SK-N-SH (cell line): ENCODE data around the gene CTDP1. TPM values are rescaled to one million over a fixed set of nuclear protein-coding genes. Genes with fewer than 3 reads are reported as not detected.

ENCODE experiments used
- CTCF ChIA-PET: fragments of 300-600, 350-600 bp; formaldehyde crosslinking; extraction: SDS; loops from one replicate; lab custom pipeline; 2021; lab: Yijun Ruan, JAX
- POLR2A ChIA-PET: fragments of 350-600 bp; sonication (Branson Sonifier 250); formaldehyde crosslinking; extraction: SDS; loops from one replicate; lab custom pipeline; 2020; ENCODE audit warnings: antibody characterized with exemption, inconsistent platforms; lab: Yijun Ruan, JAX
- DNase-seq: peaks from one replicate; pipeline ENCODE4 v3.0.0; 2012
- H2AFZ ChIP-seq: fragments of 200-600 bp; sonication (generic); 2 replicates; pipeline ENCODE4 v1.8.1; 2016; ENCODE audit warnings: antibody characterized with exemption, mild to moderate bottlenecking, low read depth
- H3F3A ChIP-seq: fragments of 200-600 bp; sonication (generic); replicated peaks from 2 replicates; pipeline ENCODE3; 2016; ENCODE audit warnings: antibody characterized with exemption, mild to moderate bottlenecking; ENCODE audit not compliant: insufficient read depth
- H3K27ac ChIP-seq, 2 experiments: fragments of 200-500 bp in 1 of 2; fragments of 200-600 bp in 1 of 2; sonication (Bioruptor generic) in 1 of 2; sonication (generic), shearing (Covaris generic) in 1 of 2; 2 replicates each; pipeline versions ENCODE4 v1.5.1 to v1.6.1; 2014 to 2016; ENCODE audit warnings: low read depth in 2 of 2, inconsistent platforms in 1 of 2, low read length in 1 of 2, mild to moderate bottlenecking in 1 of 2, mixed read lengths in 1 of 2
- H3K27me3 ChIP-seq: fragments of 200-600 bp; sonication (generic), shearing (Covaris generic); 2 replicates; pipeline ENCODE4 v1.6.1; 2016; ENCODE audit warnings: mixed run types; ENCODE audit not compliant: insufficient read depth
- H3K36me3 ChIP-seq, 2 experiments: fragments of 200-500 bp in 1 of 2; fragments of 200-600 bp in 1 of 2; sonication (Bioruptor generic) in 1 of 2; sonication (generic) in 1 of 2; replicated peaks in 1 of 2; 2 replicates each; pipeline versions ENCODE3 to v1.5.1; 2014 to 2016; ENCODE audit warnings: low read length in 1 of 2, mild to moderate bottlenecking in 1 of 2; ENCODE audit not compliant: insufficient read depth in 2 of 2, control insufficient read depth in 1 of 2
- H3K4me1 ChIP-seq, 2 experiments: fragments of 200-500 bp in 1 of 2; fragments of 200-600 bp in 1 of 2; sonication (Bioruptor generic) in 1 of 2; sonication (generic), shearing (Covaris generic) in 1 of 2; 2 replicates each; pipeline versions ENCODE4 v1.5.1 to v1.6.1; 2014 to 2016; ENCODE audit warnings: low read depth in 1 of 2, low read length in 1 of 2, mixed run types in 1 of 2; ENCODE audit not compliant: insufficient read depth in 2 of 2, control insufficient read depth in 1 of 2
- H3K4me2 ChIP-seq: fragments of 200-600 bp; sonication (generic), shearing (Covaris generic); 2 replicates; pipeline ENCODE4 v1.6.1; 2017; ENCODE audit warnings: mixed run types
- H3K4me3 ChIP-seq, 2 experiments: fragments of 200-500 bp in 1 of 2; fragments of 200-600 bp in 1 of 2; sonication (Bioruptor generic) in 1 of 2; sonication (generic), shearing (Covaris generic) in 1 of 2; 2 replicates each; pipeline versions ENCODE4 v1.5.1 to v1.8.1; 2014 to 2016; ENCODE audit warnings: low read depth in 2 of 2, inconsistent platforms in 1 of 2, low read length in 1 of 2, mild to moderate bottlenecking in 1 of 2, mixed read lengths in 1 of 2, moderate library complexity in 1 of 2
- H3K79me2 ChIP-seq: fragments of 200-600 bp; sonication (generic); 2 replicates; pipeline ENCODE4 v1.8.1; 2017; ENCODE audit warnings: mild to moderate bottlenecking; ENCODE audit not compliant: insufficient read depth
- H3K9ac ChIP-seq: fragments of 200-600 bp; sonication (generic); 2 replicates; pipeline ENCODE4 v1.6.1; 2017; ENCODE audit warnings: mixed run types
- H3K9me2 ChIP-seq: fragments of 200-600 bp; sonication (generic); 2 replicates; pipeline ENCODE4 v1.6.1; 2017; ENCODE audit warnings: mixed run types
- H3K9me3 ChIP-seq: fragments of 200-600 bp; sonication (generic); 2 replicates; pipeline ENCODE4 v1.6.1; 2017; ENCODE audit warnings: mixed run types, mild to moderate bottlenecking, moderate library complexity
- H4K20me1 ChIP-seq: fragments of 200-600 bp; sonication (generic); 2 replicates; pipeline ENCODE4 v1.6.1; 2017; ENCODE audit warnings: mild to moderate bottlenecking, mixed run types; ENCODE audit not compliant: insufficient read depth
- ELF1 ChIP-seq: IDR thresholded peaks from 2 replicates; pipeline ENCODE4 v1.4.0; 2012
- EZH2phosphoT487 ChIP-seq: fragments of 200-600 bp; sonication (generic); IDR thresholded peaks from 2 replicates; pipeline ENCODE4 v1.6.1; 2017; ENCODE audit warnings: low read depth, mixed run types, mild to moderate bottlenecking, antibody characterized with exemption, moderate library complexity, borderline replicate concordance
- FOSL2 ChIP-seq: IDR thresholded peaks from 2 replicates; pipeline ENCODE4 v1.4.0; 2012; ENCODE audit warnings: low read depth, mild to moderate bottlenecking, moderate library complexity, borderline replicate concordance
- FOXJ3 ChIP-seq: sonication (generic); formaldehyde crosslinking; IDR thresholded peaks from 2 replicates; pipeline ENCODE4 v1.5.1; 2020; ENCODE audit warnings: mild to moderate bottlenecking, missing genetic modification reagents
- GABPA ChIP-seq: IDR thresholded peaks from 2 replicates; pipeline ENCODE4 v1.4.0; 2012; ENCODE audit warnings: low read depth, mild to moderate bottlenecking
- MEF2A ChIP-seq: IDR thresholded peaks from 2 replicates; pipeline ENCODE4 v1.4.0; 2012; ENCODE audit warnings: low read depth, borderline replicate concordance
- MXI1 ChIP-seq: IDR thresholded peaks from 2 replicates; pipeline ENCODE4 v1.6.1; 2012; ENCODE audit warnings: mild to moderate bottlenecking, low read depth, low read length, improper control_type of control experiment
- NRF1 ChIP-seq: IDR thresholded peaks from 2 replicates; pipeline ENCODE4 v1.6.1; 2012; ENCODE audit warnings: low read depth, mild to moderate bottlenecking, low read length
- PBX3 ChIP-seq: IDR thresholded peaks from 2 replicates; pipeline ENCODE4; 2012
- POLR2AphosphoS5 ChIP-seq: IDR thresholded peaks from 2 replicates; pipeline ENCODE4 v1.6.1; 2012; ENCODE audit warnings: low read depth, low read length
- RCOR1 ChIP-seq: fragments of 150-350 bp; IDR thresholded peaks from 2 replicates; pipeline ENCODE4 v1.6.1; 2017; ENCODE audit warnings: antibody characterized with exemption, low read length
- RXRA ChIP-seq: IDR thresholded peaks from 2 replicates; pipeline ENCODE4 v1.4.0; 2012; ENCODE audit warnings: low read depth, mild to moderate bottlenecking, borderline replicate concordance
- SIN3A ChIP-seq: IDR thresholded peaks from 2 replicates; pipeline ENCODE4 v1.6.1; 2012; ENCODE audit warnings: low read depth, mild to moderate bottlenecking, low read length, moderate library complexity, borderline replicate concordance
- TAF1 ChIP-seq: IDR thresholded peaks from 2 replicates; pipeline ENCODE4 v1.6.1; 2012; ENCODE audit warnings: low read depth, mild to moderate bottlenecking, low read length, moderate library complexity, borderline replicate concordance
- TCF12 ChIP-seq: IDR thresholded peaks from 2 replicates; pipeline ENCODE4 v1.4.0; 2012
- TEAD4 ChIP-seq: IDR thresholded peaks from 2 replicates; pipeline ENCODE4 v1.4.0; 2012; ENCODE audit warnings: mild to moderate bottlenecking, borderline replicate concordance; ENCODE audit not compliant: insufficient read depth
- USF2 ChIP-seq: fragments of 150-350 bp; IDR thresholded peaks from 2 replicates; pipeline ENCODE4 v1.6.1; 2017; ENCODE audit warnings: antibody characterized with exemption, low read length, low read depth, borderline replicate concordance
- YY1 ChIP-seq: IDR thresholded peaks from 2 replicates; pipeline ENCODE4 v1.4.0; 2012; ENCODE audit warnings: low read depth, mild to moderate bottlenecking
- WGBS: methylation state at CpG from one replicate; pipeline ENCODE4 v1.1.6; 2017; ENCODE audit warnings: low lambda C conversion rate; 5-methylcytosine and 5-hydroxymethylcytosine counted together
- polyA plus RNA-seq, 3 experiments: library from polyadenylated mRNA; depleted of rRNA; stranded (reverse); fragments of >200 nt; gene quantifications; 2 replicates each; pipeline ENCODE4 v1.2.3, GENCODE V29; 2012
- TF ChIP-seq, protein P1 (sequence below): IDR thresholded peaks from 2 replicates; pipeline ENCODE4 v1.4.0; 2012; ENCODE audit warnings: low read depth, borderline replicate concordance
- TF ChIP-seq, protein P2 (sequence below): IDR thresholded peaks from 2 replicates; pipeline ENCODE4 v1.6.1; 2012; ENCODE audit warnings: mild to moderate bottlenecking, low read depth, low read length, moderate library complexity

Gene CTDP1
- polyA plus RNA-seq, 1 of the 3 experiments (the other 2 are of a cell fraction) = 15.6 TPM

- H3K9me2 ChIP-seq = no peaks in the 10 kb centered on the region
- no peak overlapping the region for H3K4me2 ChIP-seq
- CTCF ChIA-PET = no interaction called here
- no peak for DNase-seq
- H4K20me1 ChIP-seq = no peaks in the 10 kb centered on the region
- no peaks in the 10 kb centered on the region for H3K27me3 ChIP-seq
- POLR2A ChIA-PET = no interaction called here
- H3K36me3 ChIP-seq = peaks cover 10 to 21% of the 10 kb centered on the region in 2 experiments
- H3K27ac ChIP-seq = no peak overlapping the region
- TF ChIP-seq TEAD4 (no peak), RCOR1 (no peak), SIN3A (no peak), RXRA (no peak), POLR2AphosphoS5 (no peak), YY1 (no peak), FOSL2 (no peak), MEF2A (no peak), PBX3 (no peak), MXI1 (no peak), TAF1 (no peak), ELF1 (no peak), NRF1 (no peak), TCF12 (no peak)
- TF ChIP-seq, protein P1, sequence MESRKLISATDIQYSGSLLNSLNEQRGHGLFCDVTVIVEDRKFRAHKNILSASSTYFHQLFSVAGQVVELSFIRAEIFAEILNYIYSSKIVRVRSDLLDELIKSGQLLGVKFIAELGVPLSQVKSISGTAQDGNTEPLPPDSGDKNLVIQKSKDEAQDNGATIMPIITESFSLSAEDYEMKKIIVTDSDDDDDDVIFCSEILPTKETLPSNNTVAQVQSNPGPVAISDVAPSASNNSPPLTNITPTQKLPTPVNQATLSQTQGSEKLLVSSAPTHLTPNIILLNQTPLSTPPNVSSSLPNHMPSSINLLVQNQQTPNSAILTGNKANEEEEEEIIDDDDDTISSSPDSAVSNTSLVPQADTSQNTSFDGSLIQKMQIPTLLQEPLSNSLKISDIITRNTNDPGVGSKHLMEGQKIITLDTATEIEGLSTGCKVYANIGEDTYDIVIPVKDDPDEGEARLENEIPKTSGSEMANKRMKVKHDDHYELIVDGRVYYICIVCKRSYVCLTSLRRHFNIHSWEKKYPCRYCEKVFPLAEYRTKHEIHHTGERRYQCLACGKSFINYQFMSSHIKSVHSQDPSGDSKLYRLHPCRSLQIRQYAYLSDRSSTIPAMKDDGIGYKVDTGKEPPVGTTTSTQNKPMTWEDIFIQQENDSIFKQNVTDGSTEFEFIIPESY = no peak
- no peak overlapping the region for H2AFZ ChIP-seq
- WGBS = 95% methylated on average over 11 of the region's 27 CpGs
- H3K4me3 ChIP-seq = no peak overlapping the region
- no peaks in the 10 kb centered on the region for H3K79me2 ChIP-seq
- H3K9me3 ChIP-seq = no peaks in the 10 kb centered on the region
- H3F3A ChIP-seq = no peaks in the 10 kb centered on the region
- H3K9ac ChIP-seq = no peak overlapping the region
- no peaks in the 10 kb centered on the region for H3K4me1 ChIP-seq
Observed at GRCh38 chr18:79753391-79753851, 73.8 kb downstream of the CTDP1 start.

DNA sequence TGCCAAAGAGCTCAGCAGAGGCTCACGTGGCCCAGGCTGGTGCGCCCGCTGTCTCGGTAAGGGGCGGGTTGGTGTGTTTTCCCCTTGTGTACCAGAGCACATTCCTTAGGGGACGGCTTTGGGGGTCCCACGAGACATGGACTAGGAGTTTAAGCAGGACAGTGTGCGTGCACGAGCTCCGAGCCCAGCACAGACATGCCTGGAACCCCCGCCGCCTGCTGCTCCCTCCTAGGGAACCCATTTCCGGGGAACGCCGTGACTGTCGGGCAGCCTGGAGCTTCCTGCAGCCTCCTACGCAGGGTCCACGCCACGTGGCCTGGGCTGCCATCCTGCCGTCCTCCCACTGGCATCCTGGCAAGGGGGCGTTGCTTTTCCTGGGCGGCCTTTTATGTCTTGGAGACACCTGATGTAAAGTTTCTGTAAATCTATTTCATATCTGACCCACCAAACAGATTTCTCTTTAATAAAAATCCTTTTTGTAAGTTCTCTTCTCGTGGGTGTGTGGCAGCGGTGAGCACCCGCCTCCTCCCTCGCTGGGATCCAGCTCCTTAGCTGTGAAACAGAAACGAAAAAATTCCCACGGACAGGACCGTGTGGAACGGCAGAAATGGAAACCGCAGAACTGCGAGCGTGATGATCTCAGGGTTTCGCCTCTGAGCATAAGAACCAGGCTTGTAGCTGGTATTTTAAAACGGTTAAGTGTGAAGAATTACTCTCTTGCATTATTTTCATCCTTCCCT is 74.6 kb downstream of the CTDP1 start:
- Histone ChIP-seq H3K27ac (no peak overlapping the region), H4K20me1 (no peaks in the 10 kb centered on the region), H3K9me2 (no peaks in the 10 kb centered on the region), H3K4me2 (no peak overlapping the region), H3F3A (no peaks in the 10 kb centered on the region), H3K9ac (no peak overlapping the region), H3K9me3 (no peaks in the 10 kb centered on the region), H2AFZ (no peak overlapping the region), H3K36me3 (peaks cover 10 to 21% of the 10 kb centered on the region in 2 experiments), H3K27me3 (no peaks in the 10 kb centered on the region), H3K79me2 (no peaks in the 10 kb centered on the region), H3K4me1 (no peaks in the 10 kb centered on the region), H3K4me3 (no peak overlapping the region)
- ChIA-PET CTCF (no interaction called here), POLR2A (no interaction called here)
- WGBS = 93% methylated on average over 20 of the region's 35 CpGs
- no peak for DNase-seq
- TF ChIP-seq, protein P2, sequence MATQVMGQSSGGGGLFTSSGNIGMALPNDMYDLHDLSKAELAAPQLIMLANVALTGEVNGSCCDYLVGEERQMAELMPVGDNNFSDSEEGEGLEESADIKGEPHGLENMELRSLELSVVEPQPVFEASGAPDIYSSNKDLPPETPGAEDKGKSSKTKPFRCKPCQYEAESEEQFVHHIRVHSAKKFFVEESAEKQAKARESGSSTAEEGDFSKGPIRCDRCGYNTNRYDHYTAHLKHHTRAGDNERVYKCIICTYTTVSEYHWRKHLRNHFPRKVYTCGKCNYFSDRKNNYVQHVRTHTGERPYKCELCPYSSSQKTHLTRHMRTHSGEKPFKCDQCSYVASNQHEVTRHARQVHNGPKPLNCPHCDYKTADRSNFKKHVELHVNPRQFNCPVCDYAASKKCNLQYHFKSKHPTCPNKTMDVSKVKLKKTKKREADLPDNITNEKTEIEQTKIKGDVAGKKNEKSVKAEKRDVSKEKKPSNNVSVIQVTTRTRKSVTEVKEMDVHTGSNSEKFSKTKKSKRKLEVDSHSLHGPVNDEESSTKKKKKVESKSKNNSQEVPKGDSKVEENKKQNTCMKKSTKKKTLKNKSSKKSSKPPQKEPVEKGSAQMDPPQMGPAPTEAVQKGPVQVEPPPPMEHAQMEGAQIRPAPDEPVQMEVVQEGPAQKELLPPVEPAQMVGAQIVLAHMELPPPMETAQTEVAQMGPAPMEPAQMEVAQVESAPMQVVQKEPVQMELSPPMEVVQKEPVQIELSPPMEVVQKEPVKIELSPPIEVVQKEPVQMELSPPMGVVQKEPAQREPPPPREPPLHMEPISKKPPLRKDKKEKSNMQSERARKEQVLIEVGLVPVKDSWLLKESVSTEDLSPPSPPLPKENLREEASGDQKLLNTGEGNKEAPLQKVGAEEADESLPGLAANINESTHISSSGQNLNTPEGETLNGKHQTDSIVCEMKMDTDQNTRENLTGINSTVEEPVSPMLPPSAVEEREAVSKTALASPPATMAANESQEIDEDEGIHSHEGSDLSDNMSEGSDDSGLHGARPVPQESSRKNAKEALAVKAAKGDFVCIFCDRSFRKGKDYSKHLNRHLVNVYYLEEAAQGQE = no peak
- TF ChIP-seq GABPA = no peak
- TF ChIP-seq EZH2phosphoT487 = no peak
- no peak for TF ChIP-seq SIN3A
- TF ChIP-seq FOXJ3 (CRISPR knock-in tag) = no peak
- no peak for TF ChIP-seq USF2
- TF ChIP-seq TCF12 = no peak
